OCI-LY7 (cell line): Measurements from ENCODE around the gene NPBWR2. TPM values are rescaled to one million over a fixed set of nuclear protein-coding genes. Genes with fewer than 3 reads are reported as not detected.

Experiments
- BruUV-seq: library from RNA; stranded (reverse); fragments of 400-500 nt; replicated peaks from 2 replicates; lab custom pipeline; 2021; lab: Mats Ljungman, UMichigan
- CTCF ChIA-PET: fragments of 300-600 bp; sonication (Branson Sonifier 250); formaldehyde crosslinking; loops from one replicate; lab custom pipeline; 2022; ENCODE audit warnings: antibody characterized with exemption; ENCODE audit not compliant: unreplicated experiment; lab: Charles Lee
- POLR2A ChIA-PET: fragments of 300-600 bp; sonication (Branson Sonifier 250); formaldehyde crosslinking; loops from one replicate; lab custom pipeline; 2022; ENCODE audit warnings: antibody characterized with exemption; lab: Charles Lee
- DNase-seq: peaks from one replicate; pipeline ENCODE4 v3.0.0-alpha.2; 2015; ENCODE audit warnings: low spot score
- H2AFZ ChIP-seq: fragments of 200-600 bp; sonication (generic), shearing (Covaris generic); 2 replicates; pipeline ENCODE4 v1.6.1; 2014; ENCODE audit warnings: mild to moderate bottlenecking, antibody characterized with exemption, low read length, moderate library complexity
- H3K27ac ChIP-seq: fragments of 200-600 bp; sonication (generic); 2 replicates; pipeline ENCODE4 v1.5.1; 2014; ENCODE audit warnings: mixed run types, low read depth, mild to moderate bottlenecking, moderate library complexity, low read length, inconsistent platforms; ENCODE audit not compliant: poor library complexity, severe bottlenecking
- H3K36me3 ChIP-seq: fragments of 200-600 bp; sonication (generic); 2 replicates; pipeline ENCODE4 v1.6.1; 2014; ENCODE audit warnings: mild to moderate bottlenecking, antibody characterized with exemption, low read length, moderate library complexity, mixed read lengths; ENCODE audit not compliant: insufficient read depth
- H3K4me1 ChIP-seq: fragments of 200-600 bp; sonication (generic); 2 replicates; pipeline ENCODE4 v1.5.1; 2014; ENCODE audit warnings: mild to moderate bottlenecking, low read length; ENCODE audit not compliant: insufficient read depth, poor library complexity, severe bottlenecking
- H3K4me2 ChIP-seq: fragments of 200-600 bp; sonication (generic); 2 replicates; pipeline ENCODE4 v1.6.1; 2014; ENCODE audit warnings: mild to moderate bottlenecking, low read length
- H3K4me3 ChIP-seq: fragments of 200-600 bp; sonication (generic); 2 replicates; pipeline ENCODE4 v1.5.1; 2014; ENCODE audit warnings: mild to moderate bottlenecking, low read depth, low read length; ENCODE audit not compliant: poor library complexity, severe bottlenecking
- H3K79me2 ChIP-seq: fragments of 200-600 bp; sonication (generic); 2 replicates; pipeline ENCODE4 v1.6.1; 2016; ENCODE audit warnings: low read depth, mild to moderate bottlenecking, low read length, moderate library complexity, mixed read lengths; ENCODE audit not compliant: insufficient read depth
- H3K9me2 ChIP-seq: fragments of 200-600 bp; sonication (generic); 2 replicates; pipeline ENCODE4 v1.6.1; 2016; ENCODE audit warnings: mild to moderate bottlenecking, low read length, mixed read lengths; ENCODE audit not compliant: insufficient read depth
- H3K9me3 ChIP-seq: fragments of 200-600 bp; sonication (generic); 2 replicates; pipeline ENCODE4 v1.6.1; 2014; ENCODE audit warnings: mild to moderate bottlenecking, mixed run types, low read length, mixed read lengths
- H4K20me1 ChIP-seq: fragments of 200-600 bp; sonication (generic); 2 replicates; pipeline ENCODE4 v1.6.1; 2014; ENCODE audit warnings: mild to moderate bottlenecking, antibody characterized with exemption, low read length, moderate library complexity, mixed read lengths; ENCODE audit not compliant: insufficient read depth
- CTCF ChIP-seq: fragments of 200-600 bp; sonication (generic); conservative IDR thresholded peaks from 2 replicates; pipeline ENCODE4 v1.5.1; 2014; ENCODE audit warnings: mild to moderate bottlenecking, antibody characterized with exemption, low read length, moderate library complexity, mixed read lengths
- EZH2phosphoT487 ChIP-seq: fragments of 200-600 bp; sonication (generic); IDR thresholded peaks from 2 replicates; pipeline ENCODE4 v1.6.1; 2018; ENCODE audit warnings: low read depth, borderline replicate concordance, mild to moderate bottlenecking, mixed run types, antibody characterized with exemption, low read length, moderate library complexity, mixed read lengths
- intact Hi-C: fragments of 100-400 bp; cut with micrococcal nuclease; formaldehyde crosslinking; loops from one replicate; pipeline ENCODE4 v1.10.0; 2022; ENCODE audit not compliant: unreplicated experiment
- total RNA-seq, 2 experiments: library from RNA; depleted of rRNA in 1 of 2; stranded (reverse); fragments of >200 nt in 1 of 2; shearing (Covaris generic) in 1 of 2; gene quantifications; 2 replicates each; pipeline ENCODE4 v1.2.3, GENCODE V29; 2014 to 2022

Gene NPBWR2
- total RNA-seq, 2 experiments from 2014 or later, result not detected

GRCh38 chr20:64095927-64096326, 11.4 kb downstream of the NPBWR2 start:
- no peak overlapping the region for H3K4me2 ChIP-seq
- H3K79me2 ChIP-seq, result no peaks in the 10 kb centered on the region
- H3K36me3 ChIP-seq, result no peaks in the 10 kb centered on the region
- no peaks in the 10 kb centered on the region for H4K20me1 ChIP-seq
- no peaks in the 10 kb centered on the region for H3K9me3 ChIP-seq
- CTCF ChIA-PET, result no interaction called here
- no TSS peak for BruUV-seq
- no peak overlapping the region for H2AFZ ChIP-seq
- no peak overlapping the region for H3K27ac ChIP-seq
- DNase-seq, result no peak
- no peak overlapping the region for H3K4me3 ChIP-seq
- no peaks in the 10 kb centered on the region for H3K9me2 ChIP-seq
- no peak for TF ChIP-seq CTCF
- TF ChIP-seq EZH2phosphoT487, result no peak
- POLR2A ChIA-PET, result no interaction called here
- intact Hi-C loops, result no loop called here
- H3K4me1 ChIP-seq, result peaks cover 22% of the 10 kb centered on the region

GRCh38 chr20:64095455-64095854, 11.9 kb downstream of the NPBWR2 start:
- Histone ChIP-seq H3K9me2 (no peaks in the 10 kb centered on the region), H3K9me3 (no peaks in the 10 kb centered on the region), H3K4me3 (no peak overlapping the region), H3K4me2 (no peak overlapping the region), H3K79me2 (no peaks in the 10 kb centered on the region), H3K27ac (no peak overlapping the region), H3K4me1 (peaks cover 17% of the 10 kb centered on the region), H3K36me3 (no peaks in the 10 kb centered on the region), H2AFZ (no peak overlapping the region), H4K20me1 (no peaks in the 10 kb centered on the region)
- BruUV-seq, result no TSS peak
- POLR2A ChIA-PET, result no interaction called here
- intact Hi-C loops, result no loop called here
- no peak for TF ChIP-seq EZH2phosphoT487
- TF ChIP-seq CTCF, result no peak
- DNase-seq, result no peak
- CTCF ChIA-PET, result no interaction called here

- H3K4me1 ChIP-seq, result peaks cover 4% of the 10 kb centered on the region
- BruUV-seq, result no TSS peak
- no peak overlapping the region for H3K4me2 ChIP-seq
- TF ChIP-seq CTCF, result no peak
- TF ChIP-seq EZH2phosphoT487, result no peak
- no peaks in the 10 kb centered on the region for H3K9me2 ChIP-seq
- no peak overlapping the region for H2AFZ ChIP-seq
- H3K36me3 ChIP-seq, result no peaks in the 10 kb centered on the region
- H3K27ac ChIP-seq, result no peak overlapping the region
- ChIA-PET CTCF (no interaction called here), POLR2A (no interaction called here)
- intact Hi-C loops, result no loop called here
- H3K9me3 ChIP-seq, result no peaks in the 10 kb centered on the region
- no peaks in the 10 kb centered on the region for H4K20me1 ChIP-seq
- H3K4me3 ChIP-seq, result no peak overlapping the region
- no peaks in the 10 kb centered on the region for H3K79me2 ChIP-seq
- no peak for DNase-seq
These were observed 14.3 kb downstream of the NPBWR2 start for GRCh38 chr20:64093013-64093503.
